PC-9 (cell line): Measurements from ENCODE around the gene ILF2.

Source experiments
- EZH2 ChIP-seq: fragments of 200-600 bp; sonication (generic); IDR thresholded peaks from 2 replicates; pipeline ENCODE4 v1.8.0; 2017; ENCODE audit warnings: antibody characterized with exemption, low read depth
- TF ChIP-seq, protein P1 (sequence below): fragments of 200-600 bp; sonication (generic); conservative IDR thresholded peaks from 2 replicates; pipeline ENCODE4 v1.6.1; 2017; ENCODE audit warnings: mixed run types, antibody characterized with exemption, mild to moderate bottlenecking, moderate library complexity

DNA sequence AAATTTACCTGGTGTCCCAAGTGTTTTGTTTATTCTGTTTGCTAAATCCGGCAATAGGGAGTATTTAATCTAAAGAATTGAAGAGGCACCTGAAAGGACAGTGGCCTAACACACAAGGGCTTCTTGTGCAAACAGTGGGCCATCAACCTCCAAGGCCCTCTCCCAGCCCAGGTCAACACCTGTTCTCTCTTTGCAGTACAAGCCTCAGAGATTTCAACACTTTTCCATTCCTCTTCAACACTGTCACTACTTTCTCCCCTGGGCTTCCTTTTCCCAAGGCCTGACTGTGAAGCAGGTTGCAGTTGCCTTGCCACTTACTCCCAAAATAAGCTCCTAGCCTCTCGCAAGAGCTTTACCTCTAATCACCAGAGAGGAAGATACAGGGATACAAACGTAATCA, 15.5 kb downstream of the ILF2 start:
- TF ChIP-seq, protein P1, sequence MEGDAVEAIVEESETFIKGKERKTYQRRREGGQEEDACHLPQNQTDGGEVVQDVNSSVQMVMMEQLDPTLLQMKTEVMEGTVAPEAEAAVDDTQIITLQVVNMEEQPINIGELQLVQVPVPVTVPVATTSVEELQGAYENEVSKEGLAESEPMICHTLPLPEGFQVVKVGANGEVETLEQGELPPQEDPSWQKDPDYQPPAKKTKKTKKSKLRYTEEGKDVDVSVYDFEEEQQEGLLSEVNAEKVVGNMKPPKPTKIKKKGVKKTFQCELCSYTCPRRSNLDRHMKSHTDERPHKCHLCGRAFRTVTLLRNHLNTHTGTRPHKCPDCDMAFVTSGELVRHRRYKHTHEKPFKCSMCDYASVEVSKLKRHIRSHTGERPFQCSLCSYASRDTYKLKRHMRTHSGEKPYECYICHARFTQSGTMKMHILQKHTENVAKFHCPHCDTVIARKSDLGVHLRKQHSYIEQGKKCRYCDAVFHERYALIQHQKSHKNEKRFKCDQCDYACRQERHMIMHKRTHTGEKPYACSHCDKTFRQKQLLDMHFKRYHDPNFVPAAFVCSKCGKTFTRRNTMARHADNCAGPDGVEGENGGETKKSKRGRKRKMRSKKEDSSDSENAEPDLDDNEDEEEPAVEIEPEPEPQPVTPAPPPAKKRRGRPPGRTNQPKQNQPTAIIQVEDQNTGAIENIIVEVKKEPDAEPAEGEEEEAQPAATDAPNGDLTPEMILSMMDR, result no peak
- no peak for TF ChIP-seq EZH2
